Retina (tissue), 1 donor: ENCODE data around the gene STAT6.
"Not testable (repeated sequence)": the region's sequence is repeated elsewhere in the genome, so short reads cannot be mapped to it uniquely, and the experiment has no call there.

Experiments used
- DNase-seq: peaks from one replicate; pipeline ENCODE4 v3.0.0-alpha.2; 2016

STAT6 gene

GRCh38 chr12:57086493-57087009 lies 24.6 kb downstream of the STAT6 start:
- DNase-seq: peak; percentile 81

- DNase-seq: peak; percentile 51
These were observed 25.1 kb downstream of the STAT6 start for GRCh38 chr12:57085999-57086492.

GRCh38 chr12:57080855-57081254 lies 30.3 kb downstream of the STAT6 start:
- DNase-seq: no peak

- no peak for DNase-seq
These were observed 31.3 kb downstream of the STAT6 start for GRCh38 chr12:57079821-57080220.

GRCh38 chr12:57078519-57079404 lies 32.4 kb downstream of the STAT6 start, which contains the start of gene NEMP1:
Gene NEMP1 (minus strand): TSS chr12:57078791. CDS start chr12:57078745, 46 bp downstream.
- peak; percentile 95 for DNase-seq

- not testable (repeated sequence) for DNase-seq
These were observed 37.4 kb downstream of the STAT6 start for GRCh38 chr12:57073566-57074450.

- no peak for DNase-seq
These were observed 38.5 kb downstream of the STAT6 start for GRCh38 chr12:57072661-57073060.

- DNase-seq: peak; percentile 68
These were observed 41.6 kb downstream of the STAT6 start for GRCh38 chr12:57069523-57069922.

GRCh38 chr12:57066245-57066644 lies 44.9 kb downstream of the STAT6 start:
- DNase-seq: no peak

GRCh38 chr12:57063991-57064685 lies 47.0 kb downstream of the STAT6 start:
- DNase-seq: no peak

- DNase-seq: no peak
These were observed 52.7 kb downstream of the STAT6 start for GRCh38 chr12:57058454-57058853.

GRCh38 chr12:57057067-57057751 lies 54.0 kb downstream of the STAT6 start:
- no peak for DNase-seq

GRCh38 chr12:57055824-57056223 lies 55.3 kb downstream of the STAT6 start:
- no peak for DNase-seq

- DNase-seq: not testable (repeated sequence)
These were observed 57.3 kb downstream of the STAT6 start for GRCh38 chr12:57053901-57054300.

GRCh38 chr12:57053146-57053545 lies 58.0 kb downstream of the STAT6 start:
- not testable (repeated sequence) for DNase-seq

GRCh38 chr12:57051011-57051410 lies 60.2 kb downstream of the STAT6 start:
- DNase-seq: no peak

- no peak for DNase-seq
These were observed 61.3 kb downstream of the STAT6 start, which contains the start of gene MYO1A for GRCh38 chr12:57049890-57050289. Gene MYO1A (minus strand): TSS chr12:57050129. CDS start chr12:57048323, 1,806 bp downstream.

- no peak for DNase-seq
These were observed 62.1 kb downstream of the STAT6 start for GRCh38 chr12:57049119-57049446.

- no peak for DNase-seq
These were observed 62.6 kb downstream of the STAT6 start for GRCh38 chr12:57048423-57049118.

GRCh38 chr12:57047981-57048380 lies 63.2 kb downstream of the STAT6 start:
- no peak for DNase-seq
